Measurements from ENCODE around the gene FHIT.

DNA sequence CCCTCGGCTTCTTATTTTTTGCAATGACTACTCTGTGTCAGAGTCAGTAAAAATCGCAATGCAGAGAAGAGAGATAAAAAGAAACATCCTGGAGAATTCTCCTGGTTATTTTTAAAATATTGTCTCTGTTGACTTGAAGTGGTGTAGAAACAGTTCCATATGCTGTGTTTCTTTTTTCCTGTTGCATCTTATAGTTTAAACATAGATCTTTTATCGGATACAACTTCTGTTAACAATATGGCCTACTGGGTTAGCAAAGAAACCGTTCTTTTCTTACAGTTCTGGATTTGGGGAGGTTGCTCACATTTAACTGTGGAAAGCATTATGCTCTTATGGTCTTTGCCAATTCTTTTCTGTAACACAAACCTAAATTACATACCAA is 1432.3 kb downstream of the FHIT start:
- TF ChIP-seq POLR2AphosphoS5 (IDR thresholded peaks at IDR 0.05): no peak
- TF ChIP-seq, protein P1, sequence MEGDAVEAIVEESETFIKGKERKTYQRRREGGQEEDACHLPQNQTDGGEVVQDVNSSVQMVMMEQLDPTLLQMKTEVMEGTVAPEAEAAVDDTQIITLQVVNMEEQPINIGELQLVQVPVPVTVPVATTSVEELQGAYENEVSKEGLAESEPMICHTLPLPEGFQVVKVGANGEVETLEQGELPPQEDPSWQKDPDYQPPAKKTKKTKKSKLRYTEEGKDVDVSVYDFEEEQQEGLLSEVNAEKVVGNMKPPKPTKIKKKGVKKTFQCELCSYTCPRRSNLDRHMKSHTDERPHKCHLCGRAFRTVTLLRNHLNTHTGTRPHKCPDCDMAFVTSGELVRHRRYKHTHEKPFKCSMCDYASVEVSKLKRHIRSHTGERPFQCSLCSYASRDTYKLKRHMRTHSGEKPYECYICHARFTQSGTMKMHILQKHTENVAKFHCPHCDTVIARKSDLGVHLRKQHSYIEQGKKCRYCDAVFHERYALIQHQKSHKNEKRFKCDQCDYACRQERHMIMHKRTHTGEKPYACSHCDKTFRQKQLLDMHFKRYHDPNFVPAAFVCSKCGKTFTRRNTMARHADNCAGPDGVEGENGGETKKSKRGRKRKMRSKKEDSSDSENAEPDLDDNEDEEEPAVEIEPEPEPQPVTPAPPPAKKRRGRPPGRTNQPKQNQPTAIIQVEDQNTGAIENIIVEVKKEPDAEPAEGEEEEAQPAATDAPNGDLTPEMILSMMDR (IDR thresholded peaks at IDR 0.05): no peak

Measured in transverse colon (tissue), 4 donors.